Measurements from ENCODE around the gene GATAD2A. TPM values are rescaled to one million over a fixed set of nuclear protein-coding genes. Genes with fewer than 3 reads are reported as not detected.
"Not testable (repeated sequence)": the region's sequence is repeated elsewhere in the genome, so short reads cannot be mapped to it uniquely, and the experiment has no call there.

Gene GATAD2A
- polyA plus RNA-seq, 1 experiment, result 24.2 TPM

- ChIA-PET POLR2A (no interaction called here), CTCF (interaction anchor here (0.9 to 2.1 kb wide), 3 partner anchors 10 to 118 kb away, joined by 5 to 18 read pairs (median 5); no protein-coding TSS in a partner anchor)
These were observed 32.6 kb upstream of the GATAD2A start for GRCh38 chr19:19372656-19373416.

GRCh38 chr19:19379527-19379926, 25.9 kb upstream of the GATAD2A start:
- CTCF ChIA-PET, result interaction anchor here (1.6 to 2.7 kb wide), 2 partner anchors 12 to 111 kb away, joined by 3 to 10 read pairs; no protein-coding TSS in a partner anchor
- Histone ChIP-seq H3K4me3 (ENCODE audit: low read depth, low read length) (no peak overlapping the region), H3K36me3 (ENCODE audit: control insufficient read depth, insufficient read depth, low read length) (no peaks in the 10 kb centered on the region), H3K27me3 (ENCODE audit: control insufficient read depth, insufficient read depth, low read length) (no peaks in the 10 kb centered on the region)
- no peak for TF ChIP-seq CTCF (IDR thresholded peaks at IDR 0.05; ENCODE audit: insufficient read depth, low read depth, low read length)
- POLR2A ChIA-PET, result no interaction called here
- no peak for DNase-seq (ENCODE audit: low read depth)

More at GRCh38 chr19:19372656-19373416, 32.6 kb upstream of the GATAD2A start:
- no peak for DNase-seq (ENCODE audit: low read depth)
- Histone ChIP-seq H3K27me3 (ENCODE audit: control insufficient read depth, insufficient read depth, low read length) (no peaks in the 10 kb centered on the region), H3K4me3 (ENCODE audit: low read depth, low read length) (no peak overlapping the region), H3K36me3 (ENCODE audit: control insufficient read depth, insufficient read depth, low read length) (no peaks in the 10 kb centered on the region)
- TF ChIP-seq CTCF (IDR thresholded peaks at IDR 0.05; ENCODE audit: insufficient read depth, low read depth, low read length), result no peak

GRCh38 chr19:19380316-19380715, 25.2 kb upstream of the GATAD2A start:
- H3K27me3 ChIP-seq (ENCODE audit: control insufficient read depth, insufficient read depth, low read length); POLR2A ChIA-PET; H3K4me3 ChIP-seq (ENCODE audit: low read depth, low read length); H3K36me3 ChIP-seq (ENCODE audit: control insufficient read depth, insufficient read depth, low read length); DNase-seq (ENCODE audit: low read depth): not testable (repeated sequence)
- CTCF ChIA-PET, result interaction anchor here (2.7 kb wide), 1 partner anchor 111 kb away, joined by 10 read pairs; no protein-coding TSS in a partner anchor

- no peaks in the 10 kb centered on the region for H3K36me3 ChIP-seq (ENCODE audit: control insufficient read depth, insufficient read depth, low read length)
- no peak for DNase-seq (ENCODE audit: low read depth)
- no peak for TF ChIP-seq CTCF (IDR thresholded peaks at IDR 0.05; ENCODE audit: insufficient read depth, low read depth, low read length)
- no peaks in the 10 kb centered on the region for H3K27me3 ChIP-seq (ENCODE audit: control insufficient read depth, insufficient read depth, low read length)
- CTCF ChIA-PET, result no interaction called here
- POLR2A ChIA-PET, result no interaction called here
- no peak overlapping the region for H3K4me3 ChIP-seq (ENCODE audit: low read depth, low read length)
These were observed 24.2 kb upstream of the GATAD2A start for GRCh38 chr19:19381007-19381926.

GRCh38 chr19:19382118-19382517, 23.4 kb upstream of the GATAD2A start:
- H3K36me3 ChIP-seq (ENCODE audit: control insufficient read depth, insufficient read depth, low read length), result no peaks in the 10 kb centered on the region
- no peaks in the 10 kb centered on the region for H3K27me3 ChIP-seq (ENCODE audit: control insufficient read depth, insufficient read depth, low read length)
- DNase-seq (ENCODE audit: low read depth), result no peak
- no peak overlapping the region for H3K4me3 ChIP-seq (ENCODE audit: low read depth, low read length)
- POLR2A ChIA-PET, result no interaction called here
- TF ChIP-seq CTCF (IDR thresholded peaks at IDR 0.05; ENCODE audit: insufficient read depth, low read depth, low read length), result no peak
- CTCF ChIA-PET, result no interaction called here
